Activated CD8-positive, alpha-beta memory T cell treated with anti-CD3 and anti-CD28 coated beads for 24 hours (primary cell): ENCODE results near the gene SLC41A3.
A peak's percentile ranks its signal among the peaks of the same experiment; 100 is the strongest.
"Not testable (repeated sequence)": the region's sequence is repeated elsewhere in the genome, so short reads cannot be mapped to it uniquely, and the experiment has no call there.

Experiments used
- DNase-seq: peaks from one replicate; pipeline ENCODE4 v3.0.0-alpha.2; 2020

Gene SLC41A3

GRCh38 chr3:125990253-125990970 lies 93.5 kb downstream of the SLC41A3 start:
- DNase-seq = peak; percentile 85

- not testable (repeated sequence) for DNase-seq
Measured at GRCh38 chr3:125984951-125985350, 99.0 kb downstream of the SLC41A3 start.

GRCh38 chr3:125977104-125977503 lies 106.8 kb downstream of the SLC41A3 start:
- not testable (repeated sequence) for DNase-seq

- DNase-seq = not testable (repeated sequence)
Measured at GRCh38 chr3:125976003-125976390, 107.9 kb downstream of the SLC41A3 start.

GRCh38 chr3:125975245-125976002 lies 108.5 kb downstream of the SLC41A3 start:
- DNase-seq = not testable (repeated sequence)

- peak; percentile 68 for DNase-seq
Measured at GRCh38 chr3:125971997-125972944, 111.7 kb downstream of the SLC41A3 start.

GRCh38 chr3:125968701-125969592 lies 115.0 kb downstream of the SLC41A3 start, which contains the start of gene ROPN1B:
Gene ROPN1B (plus strand): TSS chr3:125969178. CDS start chr3:125972055, 2,877 bp downstream.
- DNase-seq = not testable (repeated sequence)

GRCh38 chr3:125968121-125968520 lies 115.8 kb downstream of the SLC41A3 start:
- not testable (repeated sequence) for DNase-seq

GRCh38 chr3:125967156-125967555 lies 116.8 kb downstream of the SLC41A3 start:
- no peak for DNase-seq

GRCh38 chr3:125965505-125965904 lies 118.4 kb downstream of the SLC41A3 start:
- DNase-seq = no peak

GRCh38 chr3:125963834-125964233 lies 120.1 kb downstream of the SLC41A3 start:
- not testable (repeated sequence) for DNase-seq

GRCh38 chr3:125961289-125961589 lies 122.7 kb downstream of the SLC41A3 start:
- no peak for DNase-seq

GRCh38 chr3:125960456-125961288 lies 123.3 kb downstream of the SLC41A3 start:
- DNase-seq = no peak

- no peak for DNase-seq
Measured at GRCh38 chr3:125960066-125960424, 123.9 kb downstream of the SLC41A3 start.

GRCh38 chr3:125959317-125960065 lies 124.4 kb downstream of the SLC41A3 start:
- no peak for DNase-seq

GRCh38 chr3:125958511-125959316 lies 125.2 kb downstream of the SLC41A3 start:
- no peak for DNase-seq

GRCh38 chr3:125957674-125958510 lies 126.0 kb downstream of the SLC41A3 start:
- no peak for DNase-seq

GRCh38 chr3:125957020-125957419 lies 126.9 kb downstream of the SLC41A3 start:
- DNase-seq = not testable (repeated sequence)
